Renal cortical epithelial cell (primary cell): ENCODE results near the gene RPL29. TPM values are rescaled to one million over a fixed set of nuclear protein-coding genes. Genes with fewer than 3 reads are reported as not detected.
"Not testable (repeated sequence)": the region's sequence is repeated elsewhere in the genome, so short reads cannot be mapped to it uniquely, and the experiment has no call there.

ENCODE experiments used
- DNase-seq: peaks from one replicate; pipeline ENCODE4 v3.0.0-alpha.2; 2011; ENCODE audit warnings: low read depth
- total RNA-seq: library from RNA; depleted of rRNA; stranded (reverse); fragments of >200 nt; gene quantifications from 2 replicates; pipeline ENCODE4 v1.2.3, GENCODE V29; 2014

The RPL29 gene
- total RNA-seq = 846 and 1,109 TPM in 2 replicates

DNA sequence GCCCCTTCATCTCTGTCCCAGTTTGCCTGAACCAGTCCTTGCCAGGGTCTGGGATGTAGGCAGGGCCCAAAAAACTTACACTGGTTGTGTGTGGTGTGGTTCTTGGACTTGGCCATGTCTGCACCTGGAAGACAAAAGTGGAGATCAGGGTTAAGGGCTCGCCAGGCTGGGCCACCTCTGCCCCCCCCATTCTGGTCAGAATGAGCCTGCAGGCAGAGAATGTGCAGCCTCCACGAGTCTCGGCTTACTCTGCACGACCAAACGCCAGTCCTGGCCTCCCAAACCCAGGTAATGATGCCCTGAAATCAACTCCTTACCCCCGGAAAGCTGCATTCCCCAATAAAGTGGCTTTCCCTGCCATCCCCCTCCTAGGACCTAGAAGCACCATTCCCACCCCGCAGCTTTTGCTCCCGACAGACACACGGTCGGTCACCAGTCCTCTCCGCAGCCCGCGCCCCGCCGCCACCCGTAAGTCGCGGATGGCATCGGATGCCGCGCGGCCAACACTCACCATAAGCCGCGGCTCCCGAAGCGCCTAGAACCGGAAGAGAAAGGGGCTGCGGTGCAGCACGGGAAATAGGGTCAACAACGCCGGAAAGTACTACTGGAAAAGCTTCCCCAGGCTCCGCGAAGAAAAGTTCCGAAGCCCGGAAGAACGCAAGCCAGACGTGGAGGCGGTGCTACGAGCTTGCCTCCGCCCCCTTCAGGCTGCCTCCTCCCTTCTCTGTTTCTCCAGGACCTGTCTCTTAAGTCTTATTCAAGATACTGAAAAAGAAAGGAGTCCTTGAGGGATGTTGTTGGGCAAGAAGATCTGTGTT lies at the start of gene RPL29:
TSS of gene RPL29 (minus strand) at position 550 of the 818 bp plus-strand sequence. CDS start at position 116, 434 bp downstream.
- DNase-seq = peak; percentile 91

DNA sequence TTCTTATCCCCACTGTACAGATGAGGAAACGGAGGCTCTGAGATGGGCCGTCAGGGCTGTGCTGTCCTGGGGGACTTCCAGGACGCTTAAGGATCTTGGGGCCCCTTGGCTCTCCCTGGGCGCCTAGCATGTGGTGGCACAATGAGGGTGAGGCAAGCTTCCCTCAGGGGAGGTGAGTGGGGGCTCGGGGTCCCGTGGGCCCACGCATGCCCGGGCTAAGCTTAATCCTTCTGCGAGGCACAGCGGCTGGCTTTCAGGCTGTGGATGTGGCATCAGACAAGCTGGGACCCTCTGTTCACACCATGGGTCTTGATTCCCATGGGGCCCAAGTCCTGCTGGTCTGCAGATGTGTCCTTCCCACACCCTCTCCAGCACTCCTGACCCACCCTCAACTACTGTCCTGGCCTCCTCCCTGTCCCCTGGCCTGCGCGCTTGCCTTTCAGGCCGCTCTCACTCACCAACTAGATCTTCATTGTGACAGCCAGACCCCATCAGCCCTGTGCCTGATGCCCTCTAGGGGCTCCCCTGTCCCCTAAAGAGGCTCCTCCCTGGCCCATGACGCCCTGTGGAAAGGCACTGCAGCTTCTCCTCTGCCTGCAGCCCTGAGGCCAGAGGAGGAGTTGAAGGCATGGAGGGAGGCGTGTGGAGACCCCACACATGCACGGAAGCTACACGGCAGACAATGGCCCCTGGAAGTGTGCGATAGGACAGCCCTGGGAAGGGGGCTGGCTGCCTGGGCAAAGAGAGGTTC lies 49.3 kb upstream of the RPL29 start:
- DNase-seq = no peak

DNA sequence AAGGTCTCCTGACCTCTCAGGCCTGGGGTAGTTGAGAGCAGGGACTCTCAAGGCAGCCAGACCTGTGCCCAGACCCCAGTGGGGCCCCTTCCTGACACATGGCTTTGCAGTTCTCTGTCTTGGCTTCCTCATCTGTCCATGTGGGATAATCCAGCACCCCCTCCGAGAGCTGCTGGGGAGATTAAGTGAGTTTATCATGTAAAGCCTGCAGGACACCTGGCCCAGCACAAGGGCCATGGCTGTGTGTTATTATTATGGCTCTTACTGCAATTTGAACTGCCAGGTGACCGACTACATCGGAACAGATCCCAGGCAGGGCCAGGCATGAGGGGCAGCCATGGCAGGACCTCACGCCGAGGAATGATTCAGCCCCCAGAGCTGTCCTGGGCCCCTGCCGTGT lies 48.1 kb upstream of the RPL29 start:
- DNase-seq = no peak

DNA sequence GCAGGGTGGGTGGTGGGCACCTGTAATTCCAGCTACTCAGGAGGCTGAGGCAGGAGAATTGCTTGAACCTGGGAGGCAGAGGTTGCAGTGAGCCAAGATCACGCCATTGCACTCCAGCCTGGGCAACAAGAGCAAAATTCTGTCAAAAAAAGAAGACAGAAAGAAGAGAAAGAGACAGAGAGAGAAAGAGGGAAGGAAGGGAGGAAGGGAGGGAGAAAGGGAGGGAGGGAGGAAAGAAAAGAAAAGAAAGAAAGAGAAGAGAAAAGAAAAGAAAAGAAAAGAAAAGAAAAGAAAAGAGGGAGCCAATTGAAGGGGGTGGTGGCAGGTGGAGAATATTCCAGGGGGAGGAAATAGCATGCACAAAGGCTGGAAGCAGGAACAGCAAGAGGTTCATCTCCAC lies 47.3 kb upstream of the RPL29 start:
- DNase-seq = not testable (repeated sequence)

DNA sequence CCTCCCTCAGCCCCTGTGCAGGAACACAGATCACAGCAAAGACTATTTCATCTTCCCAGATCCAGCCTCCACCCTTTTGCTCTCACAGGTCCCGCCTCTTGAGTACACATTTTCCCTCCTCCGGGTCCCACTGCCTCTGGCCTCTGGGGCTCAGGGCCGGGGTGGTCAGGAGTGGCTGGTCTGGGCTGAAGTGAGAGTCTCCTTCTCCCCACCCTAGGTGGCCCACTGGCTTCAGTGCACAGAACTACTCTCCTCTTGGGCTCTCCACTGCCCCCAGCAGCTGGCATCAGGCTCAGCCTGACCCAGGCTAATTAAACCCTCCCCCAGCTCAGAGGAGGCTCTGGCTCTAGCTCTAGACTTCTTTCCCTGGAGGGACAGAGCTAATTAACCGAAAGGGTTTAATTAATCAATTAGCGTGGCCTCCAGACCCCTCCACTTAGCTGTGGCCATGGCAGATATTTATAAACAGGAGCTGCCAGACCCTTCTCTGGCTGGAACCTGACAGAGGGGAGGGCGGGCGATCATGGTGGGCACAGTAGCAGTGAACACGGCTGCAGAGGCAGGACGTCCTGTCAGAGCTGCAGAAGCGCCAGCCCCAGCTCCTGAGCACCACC lies 45.5 kb upstream of the RPL29 start:
- no peak for DNase-seq

DNA sequence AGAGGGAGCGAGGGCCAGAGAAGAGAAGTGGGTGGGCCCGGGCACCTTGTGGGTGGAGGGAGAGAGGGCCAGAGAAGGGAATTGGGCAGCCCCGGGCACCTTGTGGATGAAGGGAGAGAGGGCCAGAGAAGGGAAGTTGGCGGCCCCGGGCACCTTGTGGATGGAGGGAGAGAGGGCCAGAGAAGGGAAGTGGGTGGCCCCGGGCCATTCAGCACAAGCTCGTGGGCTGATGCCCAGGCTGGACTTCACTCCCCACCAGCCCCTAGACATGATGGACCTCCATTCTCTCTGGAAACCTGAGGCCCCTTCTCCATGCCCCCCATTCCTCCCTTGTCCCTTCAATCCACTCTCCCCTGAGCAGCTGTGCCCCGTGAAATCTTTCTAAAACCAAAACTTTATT lies 44.9 kb upstream of the RPL29 start:
- no peak for DNase-seq

DNA sequence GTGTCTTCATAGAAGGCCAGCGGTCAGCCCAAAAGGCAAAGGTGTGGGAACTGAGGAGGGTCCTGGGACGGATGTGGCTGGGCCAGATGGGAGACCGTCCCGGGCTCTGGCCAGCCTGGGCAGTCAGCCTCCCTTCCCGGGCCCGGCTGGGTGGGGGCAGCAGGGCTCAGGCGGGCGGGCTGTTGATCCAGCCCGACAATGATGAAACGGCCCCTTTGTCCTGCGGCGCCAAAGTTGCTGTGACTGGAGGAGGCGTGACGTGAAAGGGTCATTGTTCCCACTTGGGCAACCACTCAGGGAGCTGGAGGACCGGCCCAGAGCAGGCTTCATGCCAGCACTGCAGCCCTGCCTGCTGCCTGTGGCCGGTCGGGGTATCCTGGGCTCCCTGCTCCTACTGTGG lies 44.2 kb upstream of the RPL29 start:
- DNase-seq = no peak

DNA sequence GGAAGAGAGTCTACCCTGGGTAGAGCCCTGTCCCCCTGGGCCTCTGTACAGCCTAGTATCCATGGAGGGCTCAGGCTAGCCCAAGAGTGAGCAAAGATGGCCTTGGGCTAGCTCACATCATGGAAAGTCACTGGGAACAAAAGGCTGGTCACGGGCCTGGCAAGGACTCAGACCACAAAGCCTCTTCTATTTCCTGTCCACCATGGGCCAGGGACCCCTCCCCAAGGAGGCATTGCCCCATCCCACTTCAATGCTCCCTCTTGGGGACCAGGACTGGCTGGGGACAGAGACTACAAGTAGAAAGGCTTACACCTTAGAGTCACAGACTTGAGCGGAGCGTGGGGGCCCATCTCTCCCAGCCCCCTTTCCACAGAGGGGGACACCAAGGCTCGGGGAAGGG lies 43.7 kb upstream of the RPL29 start:
- DNase-seq = no peak

DNA sequence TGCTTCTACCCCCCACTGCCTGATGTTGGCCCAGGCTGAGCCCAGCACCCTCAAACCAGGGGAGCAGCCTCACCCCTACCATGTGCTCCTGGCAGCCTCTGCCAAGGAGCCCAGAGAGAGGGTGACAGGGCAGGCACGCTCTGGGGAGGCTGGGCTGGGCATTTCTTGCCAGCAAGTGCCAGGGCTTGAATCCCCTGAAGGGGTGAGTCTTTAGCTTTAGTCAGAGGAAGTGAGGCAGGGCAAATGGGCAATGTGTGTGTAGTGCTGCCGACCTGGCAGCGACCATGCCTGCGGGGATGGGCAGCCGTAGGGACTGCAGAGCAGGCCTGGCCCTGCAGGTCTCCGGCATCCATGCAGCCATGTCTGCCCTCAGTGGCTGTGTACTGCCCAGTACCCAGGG lies 42.5 kb upstream of the RPL29 start:
- peak; percentile 47 for DNase-seq

DNA sequence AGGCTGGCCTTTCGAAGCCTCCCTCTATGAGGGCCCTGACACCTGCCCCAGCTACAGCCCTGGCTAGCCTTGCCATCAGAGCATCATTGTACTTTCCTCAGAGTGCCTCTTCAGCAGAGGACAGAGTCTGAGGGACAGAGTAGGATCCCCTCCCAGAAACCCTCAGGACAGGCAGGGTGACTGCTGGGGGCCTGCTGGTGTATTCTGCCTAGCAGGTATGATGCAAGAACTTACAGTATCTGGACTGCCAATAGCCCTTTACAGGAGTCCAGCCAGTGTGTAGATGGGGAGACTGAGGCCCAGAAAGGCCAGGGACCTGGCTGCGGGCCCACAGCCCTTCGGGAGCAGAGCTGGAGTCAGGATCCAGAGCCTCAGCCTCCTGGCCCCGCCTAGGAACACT lies 41.6 kb upstream of the RPL29 start:
- DNase-seq = no peak

DNA sequence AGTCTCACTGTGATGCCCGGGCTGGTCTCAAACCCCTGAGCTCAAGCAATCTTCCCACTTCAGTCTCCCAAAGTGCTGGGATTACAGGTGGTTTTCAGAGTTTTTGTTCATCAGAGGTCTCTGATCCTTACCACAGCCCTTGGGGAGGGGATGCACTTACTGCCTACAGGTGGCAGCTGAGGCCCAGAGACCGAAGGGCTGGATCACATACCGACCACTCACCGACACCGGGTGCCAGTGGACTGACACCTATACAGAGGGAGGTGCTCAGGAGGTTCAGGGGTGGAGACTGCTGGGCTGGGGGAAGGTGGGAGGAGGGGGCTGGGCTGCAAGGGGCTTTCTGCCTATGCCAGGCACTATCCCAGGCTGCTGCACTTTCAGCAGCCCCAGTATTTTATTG lies 41.1 kb upstream of the RPL29 start:
- DNase-seq = no peak

DNA sequence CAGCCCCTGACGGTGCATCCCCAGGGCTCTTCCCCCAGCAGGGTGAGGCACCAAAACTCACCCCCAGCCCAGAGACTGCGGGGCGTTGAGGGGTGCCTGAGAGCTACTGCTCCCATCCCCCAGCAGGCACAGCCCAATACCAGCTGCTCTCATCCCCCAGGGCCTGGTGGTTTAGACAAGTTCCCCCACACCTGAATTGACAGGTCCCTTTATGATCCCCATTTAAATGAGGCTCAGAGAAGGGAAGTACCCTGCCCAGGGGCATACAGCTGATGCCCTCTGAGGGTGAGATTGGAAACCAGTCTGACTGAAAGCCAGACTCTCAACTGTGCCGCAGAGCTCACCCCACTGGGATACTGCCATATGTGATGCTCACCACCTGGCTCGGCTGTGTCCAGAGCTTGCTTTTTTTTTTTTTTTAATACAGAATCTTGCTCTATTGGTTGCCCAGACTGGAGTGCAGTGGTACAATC lies 40.6 kb upstream of the RPL29 start:
- DNase-seq = no peak

DNA sequence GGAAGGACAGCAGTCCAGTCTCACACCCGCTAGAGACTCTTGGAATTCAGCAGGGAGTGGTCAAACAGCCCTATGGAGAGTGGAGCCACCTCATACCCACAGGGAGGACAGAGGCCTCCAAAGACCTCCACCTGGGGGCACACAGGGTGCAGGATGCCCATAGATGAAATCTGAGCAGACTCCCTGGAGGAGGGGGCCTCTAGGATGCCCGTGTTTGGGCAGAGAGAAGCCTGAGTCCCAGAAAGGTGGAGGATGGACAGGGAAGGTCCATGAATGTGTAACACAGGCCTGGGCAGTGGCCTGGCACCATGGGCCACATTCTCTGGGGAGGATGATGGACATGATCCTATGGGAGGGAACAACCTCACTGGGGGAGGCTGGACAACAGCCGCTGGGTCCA lies 39.0 kb upstream of the RPL29 start:
- no peak for DNase-seq

DNA sequence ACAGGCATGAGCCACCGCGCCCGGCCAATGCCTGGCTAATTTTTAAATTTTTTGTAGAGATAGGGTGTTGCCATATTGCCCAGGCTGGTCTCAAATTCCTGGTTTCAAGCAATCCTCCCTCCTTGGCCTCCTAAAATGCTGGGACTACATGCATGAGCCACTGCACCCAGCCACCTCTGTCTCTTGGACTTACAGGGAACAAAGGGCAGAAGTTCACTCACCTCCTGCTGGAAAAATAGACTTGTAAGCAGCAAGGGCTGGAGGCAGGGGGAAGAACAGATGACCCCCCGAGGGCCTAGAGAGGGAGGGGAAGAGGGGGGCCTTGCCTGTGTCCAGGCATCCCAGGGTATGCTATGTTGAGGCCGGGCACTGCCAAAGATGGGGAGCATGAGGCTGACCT lies 38.5 kb upstream of the RPL29 start:
- no peak for DNase-seq

DNA sequence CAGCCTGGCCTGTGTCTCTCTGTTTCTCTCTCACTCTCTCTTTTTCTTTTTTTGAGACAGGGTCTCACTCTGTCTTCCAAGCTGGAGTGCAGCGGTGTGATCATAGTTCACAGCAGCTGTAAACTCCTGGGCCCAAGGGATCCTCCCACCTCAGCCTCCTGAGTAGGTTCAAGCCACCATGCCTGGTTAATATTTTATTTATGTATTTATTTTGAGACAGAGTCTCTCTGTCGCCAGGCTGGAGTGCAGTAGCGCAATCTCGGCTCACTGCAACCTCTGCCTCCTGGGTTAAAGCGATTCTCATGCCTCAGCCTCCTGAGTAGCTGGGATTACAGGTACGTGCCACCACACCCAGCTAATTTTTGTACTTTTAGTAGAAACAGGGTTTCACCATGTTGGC lies 38.1 kb upstream of the RPL29 start:
- not testable (repeated sequence) for DNase-seq

DNA sequence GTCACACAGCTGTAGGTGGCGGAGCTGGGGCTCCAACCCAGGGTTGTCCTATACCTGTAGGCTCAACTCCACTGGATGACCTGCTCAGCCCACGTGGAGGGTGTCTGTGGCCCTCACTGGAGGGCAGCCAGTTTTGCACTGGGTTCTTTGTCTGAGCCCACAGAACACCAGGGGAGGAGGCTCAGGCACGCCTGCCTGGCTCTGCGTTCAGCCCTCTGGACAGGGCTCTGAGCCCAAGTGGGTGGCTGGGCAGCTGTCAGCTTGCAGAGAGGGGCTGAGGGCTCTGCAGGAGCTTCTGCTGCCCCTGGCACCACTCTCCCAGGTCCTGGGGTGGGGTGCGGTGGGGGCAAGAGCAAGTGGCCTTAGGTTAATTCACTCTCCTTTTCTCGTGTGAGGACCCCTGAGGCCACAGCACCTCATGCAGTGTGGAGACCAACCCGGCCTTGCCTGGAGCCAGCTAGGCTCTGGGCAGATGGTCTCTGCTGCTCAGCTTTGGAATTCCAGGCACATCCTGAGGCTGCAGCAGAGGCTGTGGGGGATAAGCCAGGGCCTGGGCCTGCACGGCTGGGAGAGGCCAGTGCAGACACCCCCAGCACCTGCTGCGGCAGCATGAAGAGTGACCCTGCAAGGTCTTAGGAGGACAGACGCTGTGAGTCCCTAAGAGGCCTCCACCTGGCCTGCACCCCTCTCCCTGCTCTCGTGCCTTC lies 37.2 kb upstream of the RPL29 start:
- DNase-seq = no peak

DNA sequence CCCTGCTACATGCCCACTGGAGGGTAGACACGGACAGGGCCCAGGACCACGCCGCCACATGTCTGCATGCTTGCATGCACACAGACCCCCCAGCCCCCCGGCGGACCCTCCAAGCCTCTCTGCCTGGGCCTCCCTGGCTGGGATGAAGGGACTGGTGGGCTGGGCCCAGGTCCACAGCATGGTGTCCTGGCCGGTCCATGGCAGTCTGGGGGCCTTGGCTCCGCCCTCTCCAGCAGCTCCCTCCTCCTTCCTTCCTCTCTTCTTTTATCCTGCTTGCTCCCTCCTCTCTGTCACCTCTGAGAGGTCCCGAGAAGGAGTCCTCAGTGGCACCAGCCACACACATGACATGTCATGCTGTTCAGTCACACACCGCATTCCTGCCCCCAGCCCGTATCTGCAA lies 36.2 kb upstream of the RPL29 start:
- DNase-seq = no peak

DNA sequence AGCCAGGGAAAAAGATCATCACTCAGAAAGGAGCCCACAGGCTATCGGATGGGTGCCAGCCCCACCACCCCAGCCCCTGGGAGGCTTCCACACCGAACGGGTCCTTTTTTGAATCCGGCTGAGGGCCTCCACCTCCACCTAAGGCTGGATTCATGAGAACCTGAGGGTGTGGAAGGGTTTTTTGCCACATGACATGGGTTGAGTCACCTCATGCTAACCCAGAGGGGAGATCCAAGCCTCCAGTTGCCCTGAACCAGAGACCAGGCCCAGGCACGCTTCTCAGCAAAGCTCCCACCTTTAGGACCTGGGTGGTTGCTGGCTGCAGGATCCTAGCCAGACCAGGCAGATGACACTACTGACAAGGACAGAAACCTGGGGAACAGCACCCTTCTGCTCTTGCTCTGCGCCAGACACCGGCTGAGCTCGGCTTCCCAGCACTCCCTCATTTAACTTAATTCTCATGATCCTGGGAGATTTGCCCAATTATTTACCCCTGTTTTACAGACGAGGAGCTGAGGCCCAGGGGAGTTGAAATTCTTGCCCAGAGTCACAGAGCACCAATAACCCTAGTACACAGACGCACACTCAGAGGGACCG lies 35.1 kb upstream of the RPL29 start:
- DNase-seq = no peak

DNA sequence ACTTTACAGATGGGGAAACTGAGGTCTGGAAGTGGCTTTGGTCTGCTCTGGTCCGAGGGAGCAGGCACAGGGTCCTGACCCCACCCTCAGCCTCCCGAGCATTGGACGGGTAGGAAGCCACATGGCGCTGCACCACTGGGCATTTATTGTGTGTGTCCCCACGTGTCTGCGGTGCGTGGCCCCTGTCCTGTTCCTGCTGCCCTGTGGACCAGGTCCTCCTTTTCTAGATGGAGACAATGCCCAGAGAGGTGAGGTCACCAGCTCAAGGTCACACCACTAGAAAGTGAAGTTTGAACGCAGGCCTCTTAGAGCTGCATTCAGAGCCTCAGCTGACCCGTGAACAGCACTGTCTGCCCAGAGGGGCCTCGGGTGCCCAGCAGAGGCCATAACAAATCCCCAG lies 33.8 kb upstream of the RPL29 start:
- no peak for DNase-seq

DNA sequence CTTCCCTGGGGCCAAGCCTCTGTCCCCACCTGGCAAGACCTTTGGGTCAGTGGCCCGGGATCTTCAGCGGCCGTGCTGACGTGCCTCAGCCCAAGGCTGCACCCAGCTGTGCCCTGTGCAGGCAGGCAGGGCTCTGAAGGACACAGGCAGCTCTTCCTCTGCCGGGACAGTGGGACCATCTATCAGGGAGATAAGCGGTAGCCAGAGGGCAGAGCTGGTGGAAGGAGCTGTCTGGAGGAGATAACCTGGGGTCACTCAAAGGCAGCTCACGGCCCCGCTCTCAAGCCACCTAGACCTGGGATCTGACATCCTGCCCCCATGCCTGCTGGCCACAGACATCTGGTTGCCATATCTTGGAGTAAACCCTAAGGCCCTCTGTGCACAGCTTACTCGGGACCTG lies 33.4 kb upstream of the RPL29 start:
- DNase-seq = no peak

DNA sequence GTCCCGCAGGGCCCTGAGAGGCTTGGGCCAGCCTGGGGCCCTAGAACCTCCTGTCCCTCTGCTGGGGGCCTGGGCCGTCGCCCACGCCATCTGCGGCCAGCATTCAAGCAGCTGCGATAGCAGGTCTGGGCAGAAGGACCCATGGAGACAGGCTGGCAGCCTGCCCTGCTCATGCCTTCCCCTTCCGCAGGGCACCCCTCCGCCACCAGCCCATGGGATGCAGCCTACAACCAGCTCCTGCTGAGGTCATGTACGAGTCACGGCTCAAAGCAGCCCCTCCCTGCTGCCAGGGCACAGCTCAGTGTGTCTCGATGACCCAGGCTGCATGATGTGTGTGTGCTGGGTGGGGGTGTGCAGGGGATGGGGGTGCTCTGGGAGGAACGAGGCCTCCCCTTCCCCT lies 32.9 kb upstream of the RPL29 start:
- no peak for DNase-seq

DNA sequence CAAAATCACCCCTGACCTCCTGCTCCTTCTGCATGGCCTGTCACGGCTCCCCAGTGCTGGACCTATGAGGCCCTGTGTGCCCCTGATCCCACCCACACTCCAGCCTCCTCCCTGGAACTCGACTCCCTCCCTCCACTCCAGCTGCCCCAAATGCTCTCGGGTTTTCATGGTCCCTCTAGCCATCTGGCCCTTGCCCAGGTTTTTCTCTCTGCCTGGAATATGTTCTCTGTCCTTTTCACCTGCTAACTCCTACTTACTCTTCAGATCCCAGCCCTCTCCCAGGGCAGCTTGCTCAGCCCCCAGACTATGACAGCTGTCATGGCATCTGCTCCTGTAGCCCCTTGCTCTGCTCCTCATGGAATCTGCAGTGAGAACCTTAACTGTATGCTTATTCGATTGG lies 30.3 kb upstream of the RPL29 start:
- no peak for DNase-seq
